GM19035 (cell line): ENCODE data around the gene DOC2A.
"Not testable (repeated sequence)": the region's sequence is repeated elsewhere in the genome, so short reads cannot be mapped to it uniquely, and the experiment has no call there.

ENCODE experiments used
- ATAC-seq: cut with Tn5 transposase; IDR thresholded peaks from one replicate; pipeline ENCODE4 v1.9.1; 2021; ENCODE audit not compliant: unreplicated experiment

The DOC2A gene

DNA sequence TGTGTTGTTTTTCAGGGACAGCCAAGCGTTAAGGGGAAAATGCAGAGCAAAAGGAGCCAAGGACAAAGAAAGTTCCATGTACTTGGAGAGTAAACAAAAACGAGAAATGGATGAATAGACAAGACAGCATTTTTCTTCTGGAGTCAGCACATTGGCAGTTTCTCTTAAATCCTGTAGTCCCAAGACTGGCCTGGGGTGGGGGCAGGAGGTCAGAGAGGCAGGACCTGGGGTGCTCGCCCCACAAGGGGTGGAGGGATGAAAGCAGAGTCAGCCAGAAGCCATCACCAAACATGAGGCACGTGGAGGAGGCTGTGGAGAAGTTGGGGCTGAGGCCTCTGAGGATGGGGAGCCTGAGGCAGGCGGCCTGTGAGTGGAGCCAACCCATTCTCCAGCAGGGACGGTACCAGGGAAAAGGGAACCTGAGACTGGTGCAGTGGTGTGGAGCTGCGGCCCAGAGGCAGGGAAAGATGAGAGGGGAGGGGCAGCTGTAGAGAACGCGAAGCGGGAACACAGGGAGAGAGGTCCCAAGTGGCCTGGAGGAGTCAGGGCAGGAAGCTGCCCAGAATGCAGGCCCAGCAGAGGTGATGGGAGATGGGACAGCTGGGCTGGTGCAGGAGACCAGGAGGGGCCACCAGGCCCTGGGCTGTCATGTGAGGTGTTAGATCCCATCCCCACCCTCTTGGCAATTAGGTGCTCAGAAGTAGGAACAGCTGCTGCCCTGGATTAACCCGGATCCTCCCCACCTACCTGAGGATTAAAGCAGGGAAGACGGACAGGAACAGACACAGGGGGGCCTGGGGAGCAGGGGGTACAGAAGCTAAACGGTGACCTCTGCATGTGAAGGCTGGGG, 17.0 kb upstream of the DOC2A start:
- no peak for ATAC-seq

DNA sequence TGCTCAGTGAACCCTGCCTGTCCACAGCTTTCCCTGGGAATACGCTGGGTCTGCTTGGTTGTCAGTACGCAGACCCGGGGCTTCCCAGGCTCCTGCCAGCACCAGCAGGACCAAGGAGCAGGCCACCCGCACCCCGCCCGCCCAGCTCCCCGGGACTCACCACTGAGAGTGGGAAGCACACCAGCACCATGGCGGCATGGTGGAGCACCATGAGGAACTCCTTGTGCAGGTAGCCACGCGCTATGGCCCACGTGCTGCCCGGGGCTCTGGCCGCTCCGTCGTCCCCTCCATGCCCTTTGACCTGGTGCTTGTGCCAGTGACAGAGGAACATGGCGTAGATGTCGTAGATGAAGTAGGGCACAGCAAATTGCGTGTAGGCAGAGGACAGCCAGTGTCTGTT, 15.6 kb upstream of the DOC2A start:
- ATAC-seq = no peak

DNA sequence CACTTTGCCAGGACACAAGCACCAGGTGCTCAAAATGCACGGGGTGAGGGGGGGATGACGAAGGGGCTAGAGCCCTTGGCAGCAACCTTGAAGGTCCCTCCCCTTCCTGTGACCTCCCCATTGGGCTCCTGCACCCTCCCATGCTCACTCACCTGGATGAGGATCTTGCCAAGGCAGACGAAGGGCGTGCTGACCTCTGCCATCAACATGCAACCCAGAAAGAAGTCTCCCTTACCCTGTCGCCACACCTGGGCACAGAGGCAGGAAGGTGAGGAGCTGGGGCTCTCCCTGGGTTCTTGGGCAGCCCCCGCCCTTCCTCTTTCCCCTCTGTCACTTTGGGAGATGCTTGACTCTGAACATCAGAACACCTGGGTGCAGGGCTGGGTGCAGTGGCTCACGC, 14.7 kb upstream of the DOC2A start:
- ATAC-seq = no peak

DNA sequence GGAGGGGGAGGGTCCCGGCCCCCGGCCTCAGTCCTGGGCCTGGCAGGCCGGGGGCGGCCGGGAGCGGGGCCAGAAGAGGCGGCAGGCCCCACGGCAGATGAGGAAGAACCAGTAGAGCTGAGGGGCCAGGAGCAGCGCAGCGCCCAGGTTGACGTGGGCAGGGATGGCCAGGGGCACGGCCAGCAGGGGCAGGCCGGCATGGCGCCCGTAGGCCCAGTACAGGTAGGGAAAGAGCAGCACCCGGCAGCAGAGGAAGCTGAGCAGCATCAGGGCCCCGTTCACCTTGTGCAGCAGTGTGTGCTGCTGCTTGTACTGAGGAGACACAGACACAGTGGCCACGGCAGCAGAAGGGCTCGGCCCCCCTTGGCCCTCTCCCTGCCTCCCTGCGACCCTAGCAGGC, 14.3 kb upstream of the DOC2A start:
- ATAC-seq = no peak

DNA sequence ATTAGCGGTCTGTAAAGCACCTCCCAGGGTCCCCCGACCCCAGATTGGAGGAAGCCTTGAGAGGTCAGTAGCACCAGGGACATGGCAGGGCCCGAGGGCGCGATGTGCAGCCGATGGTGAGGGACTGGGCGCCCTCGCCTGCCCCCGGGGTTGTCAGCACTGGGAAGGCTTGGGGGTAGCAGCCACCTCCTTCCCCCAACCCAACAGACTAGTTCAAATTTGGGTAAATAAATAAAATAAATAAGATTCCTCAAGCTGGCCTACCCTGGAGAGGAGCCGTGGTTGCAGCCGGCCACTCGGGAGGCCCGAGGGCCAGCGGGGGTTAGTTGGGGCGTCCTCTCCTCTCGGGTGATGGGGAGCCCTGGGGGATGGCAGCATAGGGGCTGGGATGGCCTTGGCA, 13.6 kb upstream of the DOC2A start:
- no peak for ATAC-seq

DNA sequence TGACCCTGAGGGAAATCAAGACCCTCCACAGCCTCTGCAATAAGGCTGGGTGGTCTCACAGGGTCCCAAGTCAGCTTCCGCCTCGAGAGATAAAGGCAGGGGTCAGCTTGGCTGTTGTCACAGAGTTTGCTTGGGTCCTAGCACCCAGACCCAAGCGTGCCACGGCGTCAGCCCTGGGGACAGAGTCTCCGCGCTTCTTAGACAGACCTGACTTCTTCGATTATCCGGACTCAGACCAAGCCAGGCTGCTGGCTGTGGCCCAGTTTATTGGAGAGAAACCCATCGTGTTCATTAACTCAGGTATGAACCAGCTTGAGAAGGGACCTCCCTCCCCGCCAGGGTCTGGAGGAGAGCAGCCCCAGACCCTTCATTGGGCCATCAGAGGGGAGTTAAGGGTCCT, 12.8 kb upstream of the DOC2A start:
- ATAC-seq = no peak

DNA sequence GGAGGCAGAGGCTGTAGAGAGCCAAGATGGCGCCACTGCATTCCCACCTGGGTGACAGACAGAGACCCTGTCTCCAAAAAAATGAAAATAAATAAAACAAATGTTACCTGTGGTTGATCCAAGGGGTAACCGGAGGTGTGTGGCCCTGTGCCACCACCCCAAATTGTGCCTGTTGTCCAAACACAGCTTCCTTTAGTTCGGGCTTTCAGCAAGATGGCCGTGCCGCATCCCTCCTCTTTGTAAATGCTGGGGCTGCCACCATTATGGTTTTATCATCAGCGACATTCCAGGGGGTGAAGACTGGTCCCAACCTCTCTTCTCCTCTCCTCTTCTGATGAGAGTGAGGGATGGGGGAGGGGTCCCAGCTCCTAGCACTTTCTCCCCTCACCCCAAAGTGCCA, 12.1 kb upstream of the DOC2A start, which contains the start of gene C16orf92:
TSS of gene C16orf92 (plus strand) at position 312 of the 400 bp plus-strand sequence. CDS start 143 bp downstream, outside the sequence.
- no peak for ATAC-seq

DNA sequence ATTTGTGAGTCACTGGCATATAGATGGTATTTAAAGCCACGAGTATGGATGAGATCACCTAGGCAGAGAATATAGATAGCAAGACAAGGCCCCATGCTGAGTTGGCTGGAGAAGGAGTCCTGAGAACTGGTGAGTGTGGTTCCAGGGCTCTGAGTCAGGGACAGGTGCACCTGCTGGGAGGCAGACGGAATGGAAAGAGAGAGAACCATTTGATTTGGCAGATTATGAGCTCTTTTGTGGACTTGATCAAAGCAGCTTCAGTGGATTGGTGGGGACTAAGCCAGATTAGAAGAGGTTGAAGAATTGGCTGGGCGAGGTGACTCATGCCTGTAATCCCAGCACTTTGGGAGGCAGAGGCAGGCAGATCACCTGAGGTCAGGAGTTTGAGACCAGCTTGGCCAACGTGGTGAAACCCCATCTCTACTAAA, 7.9 kb upstream of the DOC2A start:
- no peak for ATAC-seq

DNA sequence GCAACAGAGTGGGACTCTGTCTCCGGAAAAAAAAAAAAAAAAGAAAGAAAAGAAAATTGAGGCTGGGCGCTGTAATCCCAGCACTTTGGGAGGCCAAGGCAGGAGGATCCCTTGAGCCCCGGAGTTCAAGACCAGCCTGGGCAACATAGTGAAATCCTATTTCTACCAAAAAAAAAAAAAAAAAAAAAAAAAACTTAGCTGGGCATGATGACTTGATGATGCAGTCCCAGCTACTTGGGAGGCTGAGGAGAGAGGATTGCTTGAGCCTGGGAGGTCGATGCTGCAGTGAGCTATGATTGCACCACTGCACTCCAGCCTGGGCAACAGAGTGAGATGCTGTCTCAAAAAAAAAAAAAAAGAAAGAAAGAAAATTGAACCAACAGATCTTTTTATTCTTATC, 7.1 kb upstream of the DOC2A start:
- not testable (repeated sequence) for ATAC-seq

DNA sequence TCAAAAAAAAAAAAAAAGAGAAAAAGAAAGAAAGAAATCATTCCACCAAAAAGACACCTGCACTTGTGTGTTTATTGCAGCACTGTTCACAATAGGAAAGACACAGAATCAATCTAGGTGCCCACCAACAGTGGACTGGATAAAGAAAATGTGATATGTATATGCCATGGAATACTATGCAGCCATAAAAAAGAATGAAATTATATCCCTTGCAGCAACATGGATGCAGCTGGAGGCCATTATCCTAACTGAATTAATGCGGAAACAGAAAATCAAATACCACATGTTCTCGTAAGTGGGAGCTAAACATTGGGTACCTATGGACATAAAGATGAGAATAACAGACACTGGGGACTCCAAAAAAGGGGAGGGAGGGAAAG, 6.4 kb upstream of the DOC2A start:
- no peak for ATAC-seq

DNA sequence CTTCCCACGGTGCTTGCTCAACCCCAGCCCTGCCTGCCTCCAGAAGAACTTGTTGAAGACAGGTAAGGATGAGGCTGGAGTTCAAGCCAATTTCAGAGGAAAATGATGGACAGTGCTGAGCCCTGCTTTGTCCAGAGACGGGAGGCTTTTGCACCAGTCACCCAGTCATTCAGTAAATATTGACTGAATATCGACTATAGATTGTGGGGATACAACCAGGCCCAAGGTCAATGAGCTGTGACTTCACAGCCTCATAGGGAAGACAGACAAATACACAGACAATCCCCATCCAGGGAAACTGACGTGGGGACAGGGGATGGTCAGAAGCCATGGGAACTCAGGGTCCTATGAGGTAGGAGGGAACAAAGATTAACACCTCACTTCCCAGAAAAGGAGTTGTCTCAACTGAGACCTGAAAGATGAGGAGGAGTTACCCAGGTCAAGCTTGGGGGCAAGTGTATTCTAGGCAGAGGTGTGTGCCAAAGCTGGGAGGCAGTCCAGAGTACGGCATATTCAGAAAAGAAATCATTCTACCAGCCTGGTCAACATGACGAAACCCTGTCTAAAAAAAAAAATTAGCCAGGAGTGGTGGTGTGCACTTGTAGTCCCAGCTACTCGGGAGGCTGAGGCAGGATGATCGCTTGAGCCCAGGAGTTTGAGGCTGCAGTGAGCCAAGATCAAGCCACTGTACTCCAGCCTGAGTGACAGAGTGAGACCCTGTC, 5.9 kb upstream of the DOC2A start:
- ATAC-seq = no peak

DNA sequence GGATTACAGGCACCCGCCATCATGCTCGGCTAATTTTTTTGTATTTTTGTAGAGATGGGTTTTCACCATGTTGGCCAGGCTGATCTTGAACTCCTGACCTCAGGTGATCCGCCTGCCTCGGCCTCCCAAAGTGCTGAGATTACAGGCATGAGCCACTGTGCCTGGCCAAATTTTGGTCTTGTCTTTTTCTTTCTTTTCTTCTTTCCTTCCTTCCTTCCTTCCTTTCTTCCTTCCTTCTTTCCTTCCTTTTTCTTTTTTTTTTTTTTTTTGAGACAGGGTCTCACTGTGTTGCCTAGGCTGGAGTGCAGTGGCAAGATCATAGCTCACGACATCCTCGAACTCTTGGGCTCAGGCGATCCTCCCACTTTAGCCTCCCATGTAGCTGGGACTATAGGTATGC, 4.6 kb upstream of the DOC2A start:
- ATAC-seq = not testable (repeated sequence)

DNA sequence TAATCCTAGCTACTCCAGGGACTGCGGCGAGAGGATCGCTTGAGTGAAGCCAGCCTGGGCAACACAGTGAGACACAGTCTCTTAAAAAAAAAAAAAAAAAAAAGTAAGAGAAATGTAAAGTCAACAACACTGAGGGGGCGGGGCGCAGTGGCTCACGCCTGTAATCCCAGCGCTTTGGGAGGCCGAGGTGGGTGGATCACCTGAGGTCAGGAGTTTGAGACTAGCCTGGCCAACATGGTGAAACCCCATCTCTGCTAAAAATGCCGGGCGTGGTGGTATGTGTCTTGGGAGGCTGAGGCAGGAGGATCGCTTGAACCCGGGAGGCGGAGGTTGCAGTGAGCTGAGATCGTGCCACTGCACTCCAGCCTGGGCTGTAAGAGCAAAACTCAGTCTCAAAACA, 1.8 kb upstream of the DOC2A start:
- ATAC-seq = not testable (repeated sequence)

DNA sequence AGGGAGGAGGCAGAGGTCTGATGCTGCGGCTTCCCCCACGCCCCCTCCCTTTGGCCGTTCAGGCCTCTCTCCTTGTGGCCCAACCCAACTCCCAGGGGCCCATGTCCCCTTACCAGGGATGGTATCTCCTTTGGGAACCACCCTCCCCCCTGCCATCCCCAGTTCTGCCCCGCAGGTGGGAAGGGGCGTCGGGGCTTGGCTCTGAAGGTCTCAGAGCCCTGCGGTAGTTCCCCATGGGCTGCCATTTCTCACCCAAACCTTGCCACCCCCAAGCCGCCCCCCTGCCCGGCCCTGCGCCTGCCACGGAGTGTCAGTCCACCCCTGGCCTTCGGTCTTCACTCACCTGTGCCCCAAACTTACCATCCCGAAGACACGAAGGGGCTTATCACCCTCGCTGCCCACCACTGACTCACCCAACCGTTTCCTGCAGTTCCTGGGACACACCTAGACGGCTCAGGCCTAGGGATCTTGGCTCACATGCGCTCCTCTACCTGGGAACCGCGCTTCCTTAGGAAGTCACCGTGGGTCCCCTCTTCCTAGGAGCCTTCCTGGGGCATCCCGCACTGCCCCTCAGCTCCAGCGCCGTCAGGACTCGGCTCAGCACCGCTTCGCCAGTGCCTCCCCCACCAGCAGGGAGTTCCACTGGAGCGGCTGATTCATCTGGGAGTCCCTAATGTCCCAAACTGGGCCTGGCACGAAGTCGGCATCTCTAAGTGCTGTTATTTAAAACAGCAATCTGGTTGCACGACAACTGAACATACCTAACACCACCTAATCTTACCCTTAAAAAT, 1.1 kb upstream of the DOC2A start:
- ATAC-seq = no peak

DNA sequence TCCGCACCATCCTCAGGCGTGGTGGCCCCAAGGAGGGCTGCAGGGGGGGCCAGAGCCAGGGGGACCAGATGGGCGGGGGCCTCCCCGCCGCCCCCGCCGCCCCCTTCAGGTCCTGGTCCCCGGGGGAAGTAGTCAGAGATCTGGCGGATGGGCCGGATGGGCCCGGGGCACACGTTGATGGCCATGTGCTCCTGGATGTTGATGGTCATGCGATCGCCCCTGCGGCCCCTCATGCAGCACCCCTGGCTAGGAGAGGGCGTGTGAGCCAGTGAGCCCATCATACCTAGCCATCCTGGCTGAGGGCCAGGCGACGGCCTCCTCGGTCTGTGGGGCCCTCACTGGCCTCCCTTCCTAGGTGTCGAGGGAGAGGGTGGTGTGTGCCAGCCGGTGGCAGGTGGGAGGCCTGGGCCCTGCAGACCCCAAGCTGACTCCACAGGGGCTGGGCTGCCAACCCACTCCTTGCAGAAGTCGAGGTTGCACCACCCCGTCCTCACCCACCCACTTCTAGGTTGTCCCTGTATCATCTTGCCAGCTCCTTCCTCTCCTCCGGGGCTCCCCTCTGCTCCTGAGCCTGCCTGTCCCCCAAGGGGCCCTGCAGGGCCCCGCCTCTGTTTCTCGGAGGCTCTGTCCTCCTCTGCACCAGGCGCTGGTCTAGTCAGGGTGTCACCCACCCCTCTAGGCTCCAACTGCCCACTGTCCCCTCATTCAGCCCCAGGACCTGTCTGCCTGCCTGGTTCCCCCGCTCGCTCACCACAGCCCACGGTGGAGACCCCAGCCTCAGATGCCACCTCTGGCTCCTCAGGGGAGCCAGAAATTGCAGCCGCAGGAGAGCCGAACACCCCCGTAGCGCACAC, 610 bp downstream of the DOC2A start:
- ATAC-seq = no peak

DNA sequence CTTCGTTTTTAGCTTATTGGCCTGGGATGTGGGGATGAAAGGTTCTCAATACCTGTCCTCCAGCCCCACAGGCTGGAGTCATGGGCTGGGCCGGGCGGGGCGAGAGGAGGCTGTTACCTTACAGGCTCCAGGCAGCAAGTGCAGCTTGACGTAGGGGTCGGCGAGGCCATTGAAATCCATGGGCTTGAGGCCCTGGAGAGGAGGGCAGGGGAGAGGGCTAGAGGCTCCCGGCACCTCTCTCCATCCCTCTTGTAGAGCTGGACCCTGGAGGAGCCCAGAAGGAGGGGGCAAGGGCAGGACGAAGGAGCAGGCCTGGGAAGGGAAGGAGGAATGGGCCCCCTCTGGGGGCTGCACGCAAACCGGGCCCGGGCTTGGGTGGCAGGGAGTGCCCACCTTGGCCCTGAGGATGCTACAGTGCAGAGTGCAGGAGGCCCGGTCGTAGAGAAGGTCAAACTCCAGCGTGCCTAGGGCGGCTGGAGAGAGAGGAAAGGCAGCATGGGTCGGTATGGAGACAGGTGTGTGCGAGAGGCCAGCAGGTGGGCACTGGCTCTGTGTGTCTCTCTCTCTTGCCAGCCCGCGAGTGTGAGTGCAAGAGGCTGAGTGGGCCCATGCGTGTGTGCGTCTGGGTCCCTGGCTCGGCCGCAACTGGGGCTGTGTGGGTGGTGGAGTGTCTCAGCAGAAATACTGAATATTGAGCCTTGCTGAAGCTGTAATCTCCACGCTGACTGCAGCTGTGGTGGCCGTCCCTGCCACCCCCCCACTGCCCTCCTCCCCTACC, 1.6 kb downstream of the DOC2A start:
- ATAC-seq = no peak

DNA sequence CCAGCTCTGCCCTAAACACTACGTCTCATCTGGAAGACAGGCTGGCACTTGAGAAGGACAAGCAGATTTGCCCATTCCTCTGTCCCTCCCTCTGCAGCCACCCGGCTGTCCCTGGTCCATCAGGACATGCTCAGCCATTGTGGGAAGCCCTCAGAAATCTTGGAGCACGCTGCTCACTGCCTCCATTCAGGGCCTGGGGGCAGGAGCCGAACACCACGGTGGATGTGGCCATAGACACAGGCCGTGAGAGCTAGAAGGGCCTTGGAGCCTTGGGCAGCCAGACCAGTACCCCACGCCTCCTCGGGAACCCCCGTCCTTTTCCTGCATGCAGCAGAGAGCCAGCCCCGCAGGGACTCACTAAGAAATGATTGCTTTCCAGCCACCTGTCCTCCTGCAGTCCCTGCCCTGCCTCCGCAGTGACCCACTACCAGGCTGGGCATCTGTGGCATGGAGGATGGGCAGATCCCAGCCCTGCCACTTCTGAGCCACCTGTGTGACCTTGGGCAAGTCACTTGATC, 3.4 kb downstream of the DOC2A start:
- ATAC-seq = no peak

DNA sequence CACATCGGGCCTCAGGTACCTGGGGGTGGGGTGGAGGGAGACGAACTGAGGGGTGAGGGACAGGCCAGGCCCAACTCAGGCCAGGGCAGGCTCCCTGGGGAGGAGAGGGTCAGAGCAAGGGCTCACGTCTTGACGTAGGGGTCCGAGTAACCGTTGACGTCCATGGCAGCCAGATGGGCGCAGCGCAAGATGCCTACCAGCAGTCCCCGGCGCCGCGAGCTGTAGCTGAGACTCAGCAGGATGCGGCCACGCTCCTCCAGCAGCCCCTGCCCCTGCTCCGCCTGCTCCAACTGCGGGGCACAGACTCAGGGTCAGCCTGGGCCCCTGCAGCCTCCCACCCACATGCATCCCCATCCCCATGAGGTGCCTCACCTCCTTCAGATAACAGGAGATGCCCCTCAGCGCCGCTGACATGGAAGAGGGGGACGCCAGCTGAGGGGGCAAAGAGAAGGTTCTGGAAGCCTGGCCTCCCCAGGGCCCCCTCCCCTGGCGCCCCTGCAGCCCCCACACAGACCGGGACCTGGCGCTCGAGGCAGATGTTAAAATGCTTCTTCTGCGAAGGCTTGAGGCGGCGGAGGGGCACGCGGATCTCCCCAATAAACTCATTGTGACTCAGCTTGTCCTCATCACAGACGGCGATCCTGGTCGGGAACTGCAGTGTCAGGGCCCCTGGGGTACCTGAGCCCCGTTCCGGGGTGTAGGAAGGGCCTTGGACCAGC, 4.0 kb downstream of the DOC2A start:
- ATAC-seq = no peak

DNA sequence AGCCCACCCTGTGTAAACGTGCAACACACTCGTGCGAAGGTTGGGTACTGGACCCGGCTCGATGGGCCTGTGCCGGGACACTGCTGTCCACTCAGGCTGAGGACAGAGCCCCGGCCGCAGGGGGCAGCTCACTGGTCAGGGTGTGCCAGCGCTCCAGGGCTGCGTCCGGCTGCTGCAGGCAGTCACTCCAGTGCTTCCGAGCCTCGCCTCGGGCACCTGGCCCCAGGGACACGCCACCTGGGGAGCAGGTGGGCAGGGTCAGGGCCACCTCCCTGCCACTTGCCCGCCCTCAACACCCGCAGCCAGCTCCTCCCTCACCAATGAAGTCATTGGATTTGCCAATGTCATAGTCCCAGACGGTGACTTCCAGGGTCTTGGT, 4.7 kb downstream of the DOC2A start:
- ATAC-seq = no peak
